Esophagus mucosa (tissue), 1 donor: ENCODE results near the gene TP53I11. TPM values are rescaled to one million over a fixed set of nuclear protein-coding genes. Genes with fewer than 3 reads are reported as not detected.

Experiments used
- ATAC-seq: fragments of 200-7000 bp; cut with Tn5 transposase; one replicate; pipeline ENCODE4 v1.9.1; 2020
- total RNA-seq: library from RNA; stranded (reverse); gene quantifications from one replicate; pipeline ENCODE4 v1.2.4, GENCODE V29; 2023
- donor health status: DM: yes; HTN: yes; CAD: no.

The TP53I11 gene
- total RNA-seq, 1 donor from 2014 or later = 18.1 TPM

DNA sequence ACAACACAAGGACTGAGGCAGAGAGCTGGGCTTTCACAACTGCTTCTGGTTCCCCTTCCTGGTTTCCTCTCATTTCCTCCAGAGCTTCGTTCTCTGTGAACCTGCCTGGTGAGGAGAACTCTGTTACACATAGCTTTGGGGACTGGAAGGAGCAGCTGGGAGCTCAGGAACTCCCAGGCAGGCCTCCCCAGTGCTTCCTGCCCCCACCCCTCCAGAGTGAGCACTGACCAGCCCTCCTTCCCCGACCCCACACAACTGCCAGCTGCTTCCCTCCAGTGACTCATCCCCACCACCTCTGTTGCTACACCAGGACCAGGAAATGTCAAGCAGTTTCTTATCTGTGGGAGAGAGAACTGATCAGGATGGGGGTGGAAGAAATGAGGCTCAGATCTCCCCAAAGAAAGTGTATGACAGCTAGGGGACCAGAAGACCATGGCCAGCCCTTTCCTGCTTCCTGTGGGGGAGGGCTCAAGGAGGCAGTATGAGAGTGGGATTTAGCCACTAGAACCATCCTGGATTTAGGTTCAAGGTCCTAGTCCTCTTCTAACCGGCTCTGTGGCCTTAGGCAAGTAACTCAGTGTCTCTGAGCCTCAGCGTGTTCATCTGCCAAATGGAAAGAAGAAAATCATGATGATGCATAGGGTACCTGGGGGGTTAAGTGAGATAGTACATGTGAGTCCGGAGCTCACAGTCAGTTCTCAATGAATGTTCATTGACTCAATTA lies 4.5 kb upstream of the TP53I11 start:
- peak; percentile 4 for ATAC-seq

DNA sequence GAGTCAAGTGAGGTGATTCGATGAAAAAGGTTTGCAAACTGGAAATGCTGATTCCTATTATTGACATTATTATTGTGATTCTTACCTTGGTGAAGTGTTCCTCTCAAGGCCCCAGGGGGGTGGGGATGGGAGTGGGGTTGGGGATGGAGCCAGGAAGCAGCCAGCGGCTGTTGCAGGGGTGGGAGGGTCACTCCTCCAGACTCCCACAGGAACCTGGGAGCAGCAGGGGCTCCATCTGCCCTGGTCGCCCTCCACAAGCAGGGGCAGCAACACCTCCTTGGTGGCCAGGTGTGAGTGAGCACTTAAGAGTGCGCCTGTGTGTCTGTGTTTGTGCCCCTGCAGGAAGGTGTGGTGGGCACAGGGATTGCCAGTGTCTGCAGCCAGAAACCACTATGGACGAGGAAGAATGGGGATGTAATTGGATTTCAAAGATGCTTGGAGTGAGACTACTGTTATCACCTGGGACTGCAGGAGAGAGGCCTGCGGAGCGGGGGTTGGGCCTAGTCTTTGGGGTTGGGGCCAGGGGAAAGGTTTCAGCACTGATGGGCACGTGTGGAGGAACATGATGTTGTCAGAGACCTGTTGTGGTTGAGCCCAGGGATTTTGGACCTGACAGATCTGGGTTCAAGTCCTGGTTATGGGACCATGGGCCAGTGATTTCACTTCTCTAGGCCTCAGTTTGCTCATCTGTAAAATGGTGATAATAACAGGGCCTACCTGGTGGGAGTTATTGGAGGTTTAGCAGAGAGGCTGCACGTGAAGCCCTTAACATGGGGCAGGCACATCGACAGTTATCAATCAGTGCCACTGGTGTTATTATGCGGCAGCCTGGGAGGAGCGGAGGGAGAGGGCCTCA lies 3.6 kb upstream of the TP53I11 start:
- no peak for ATAC-seq

DNA sequence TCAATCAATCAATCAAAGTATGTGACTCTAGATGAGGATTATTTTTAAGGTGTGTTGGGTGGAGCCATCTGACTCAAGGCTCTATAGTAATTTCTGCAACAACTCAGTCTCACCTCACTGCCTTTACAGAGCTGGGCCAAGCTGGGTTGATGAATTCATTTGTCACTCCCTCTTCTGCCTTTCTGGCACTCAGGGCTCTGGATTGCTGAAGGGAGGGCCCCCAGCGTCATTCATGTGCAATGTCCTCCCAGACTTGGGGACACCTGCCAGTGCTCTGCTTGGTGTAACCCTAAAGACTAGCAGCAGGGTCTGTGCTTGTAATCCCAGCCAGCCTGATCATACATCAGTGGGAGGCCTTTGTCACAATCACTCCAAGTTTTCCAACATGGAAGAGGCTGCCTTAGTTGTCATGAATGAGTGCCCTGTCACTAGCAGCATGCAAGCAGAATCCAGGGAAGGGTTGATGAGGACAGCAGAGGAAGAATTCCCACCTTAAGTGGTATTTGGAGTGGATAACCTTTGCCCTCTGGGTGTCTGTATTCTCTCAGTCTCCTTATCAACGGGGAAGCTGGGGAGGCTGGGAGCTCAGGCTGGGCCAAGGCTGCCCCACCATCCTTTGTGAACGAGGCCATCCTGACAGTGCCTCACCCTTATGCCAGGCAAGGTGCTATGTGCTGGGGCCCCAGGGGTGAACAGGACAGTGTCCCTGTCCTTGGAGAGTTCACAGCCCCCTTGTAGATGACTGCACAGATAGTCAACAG lies 2.0 kb upstream of the TP53I11 start:
- peak; percentile 68 for ATAC-seq

DNA sequence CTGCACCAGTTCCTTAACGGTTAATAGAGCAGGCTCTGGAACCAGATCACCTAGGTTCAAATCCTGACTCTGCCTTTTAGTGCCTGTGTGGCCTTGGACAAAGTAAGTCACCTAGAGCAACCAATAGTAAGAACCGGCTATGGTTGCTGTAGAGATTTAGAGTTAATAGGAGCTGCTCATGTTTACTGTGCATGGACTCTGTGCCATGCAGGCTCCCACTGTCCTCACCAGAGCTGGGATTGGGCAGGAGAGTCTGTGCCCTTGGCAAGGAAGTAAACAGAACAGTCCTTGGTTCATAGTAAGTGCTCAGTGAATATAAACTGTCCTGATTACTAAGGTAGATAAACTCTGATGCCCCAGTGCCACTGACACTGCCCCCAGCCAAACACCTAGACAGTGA lies 1.4 kb upstream of the TP53I11 start:
- no peak for ATAC-seq

DNA sequence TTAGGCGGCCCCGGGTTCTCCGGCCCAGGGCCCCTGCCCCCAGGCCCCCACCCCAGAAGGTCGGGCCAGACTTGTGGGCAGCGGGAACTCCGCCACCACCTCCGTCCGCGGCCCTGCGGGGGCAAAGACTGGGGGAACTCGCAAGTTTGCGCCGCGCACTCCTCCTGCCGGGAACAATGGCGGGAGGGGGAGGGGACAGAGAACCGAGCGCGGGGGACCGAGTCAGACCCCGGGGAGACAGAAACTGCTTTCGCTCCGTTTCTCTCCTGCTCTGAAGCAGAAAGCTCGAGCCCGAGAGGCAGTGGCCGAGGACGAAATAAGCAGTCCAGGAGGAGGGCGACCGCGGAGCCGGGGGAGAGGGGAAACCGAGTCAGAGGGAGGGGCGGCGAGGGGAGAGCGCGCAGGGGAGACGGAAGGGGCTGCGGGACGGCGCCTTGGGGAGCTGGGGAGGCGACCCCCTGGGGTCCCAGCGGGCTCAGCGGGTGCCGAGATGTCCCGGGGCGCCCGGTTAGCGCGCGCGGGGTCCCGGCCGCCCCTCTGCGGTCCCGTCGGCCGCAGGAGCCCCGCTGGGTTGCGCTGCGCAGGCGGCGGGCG lies 555 bp downstream of the TP53I11 start:
- ATAC-seq = no peak

DNA sequence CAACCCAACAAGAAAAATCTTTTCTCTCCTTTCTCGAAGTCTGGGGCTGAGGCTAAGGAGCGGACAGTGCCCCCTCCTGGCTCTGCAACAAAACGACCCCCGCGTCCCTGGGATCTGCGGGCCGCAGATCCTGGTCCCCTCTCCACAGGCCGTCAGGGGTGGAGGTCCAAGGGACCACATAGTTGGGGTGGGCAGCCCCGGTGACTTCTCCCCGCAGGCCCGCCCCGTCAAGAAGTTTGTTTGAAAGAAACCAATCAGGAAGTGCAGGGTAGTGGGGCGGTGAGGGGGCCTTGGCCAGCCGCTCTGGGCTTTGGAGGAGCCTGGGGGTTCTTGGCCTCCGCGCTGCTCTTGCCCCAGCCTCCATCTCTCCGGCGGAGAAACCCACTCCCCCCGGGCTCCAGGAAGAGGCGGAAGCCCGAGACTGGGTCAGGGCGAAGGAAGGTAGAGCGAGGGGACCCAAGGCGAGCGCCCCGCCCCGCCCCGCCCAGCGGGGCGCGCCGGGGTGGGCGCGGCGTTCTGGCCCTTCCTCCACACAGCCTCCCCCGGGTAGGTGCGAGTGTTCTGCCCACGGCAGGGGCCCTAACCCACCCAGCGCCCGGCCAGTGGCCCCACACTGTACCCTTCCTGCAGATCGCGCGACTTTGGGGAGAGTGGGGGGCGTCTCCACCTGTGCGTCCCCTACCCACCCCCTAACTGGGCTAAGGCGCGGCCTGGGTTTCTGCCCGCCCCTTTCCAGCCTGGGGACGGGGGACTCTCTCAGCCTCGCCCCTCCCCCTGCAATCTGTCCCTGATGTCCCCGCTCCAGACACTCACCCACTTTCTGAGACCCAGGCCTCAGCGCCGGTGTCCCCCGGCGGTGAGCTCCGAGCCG lies 1.3 kb downstream of the TP53I11 start:
- peak; percentile 24 for ATAC-seq

DNA sequence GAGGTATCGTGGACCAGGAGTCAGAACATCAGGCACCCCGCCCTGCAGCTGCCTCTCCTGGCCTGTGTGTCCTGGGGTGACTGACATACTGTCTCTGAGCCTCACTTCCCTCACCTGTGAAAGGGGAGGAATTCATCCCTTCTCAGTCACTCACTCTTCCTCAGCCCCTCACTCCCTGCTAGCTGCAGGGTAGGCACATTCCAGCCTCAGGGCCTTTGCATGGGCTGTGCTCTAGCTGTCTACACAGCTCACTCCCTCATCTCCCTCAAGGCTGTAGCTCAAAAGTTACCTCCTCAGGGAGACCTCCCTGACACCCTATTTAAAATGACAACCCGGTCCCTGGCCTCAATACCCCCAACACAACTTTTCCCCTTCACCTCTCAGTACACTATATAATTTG lies 2.5 kb downstream of the TP53I11 start:
- no peak for ATAC-seq

DNA sequence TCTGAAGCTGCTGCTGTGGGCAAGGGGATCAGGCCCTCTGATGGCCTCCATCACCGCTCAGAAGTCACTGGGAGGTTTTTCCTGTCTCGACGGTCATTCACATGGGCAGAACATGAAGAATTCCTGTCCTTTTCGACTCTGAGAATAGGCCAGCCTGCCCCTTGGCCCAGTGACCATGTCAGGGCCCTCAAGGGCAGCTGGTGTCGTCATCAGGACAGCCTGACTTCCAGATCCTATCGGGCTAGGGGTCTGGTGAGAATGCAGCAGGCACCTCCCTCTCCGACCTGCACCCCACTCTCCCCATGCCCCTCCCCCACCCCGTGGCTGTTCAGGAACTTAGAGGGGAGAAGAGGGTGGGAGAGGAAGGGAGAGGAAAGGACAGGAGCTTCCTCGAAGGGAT lies 3.6 kb downstream of the TP53I11 start:
- no peak for ATAC-seq

DNA sequence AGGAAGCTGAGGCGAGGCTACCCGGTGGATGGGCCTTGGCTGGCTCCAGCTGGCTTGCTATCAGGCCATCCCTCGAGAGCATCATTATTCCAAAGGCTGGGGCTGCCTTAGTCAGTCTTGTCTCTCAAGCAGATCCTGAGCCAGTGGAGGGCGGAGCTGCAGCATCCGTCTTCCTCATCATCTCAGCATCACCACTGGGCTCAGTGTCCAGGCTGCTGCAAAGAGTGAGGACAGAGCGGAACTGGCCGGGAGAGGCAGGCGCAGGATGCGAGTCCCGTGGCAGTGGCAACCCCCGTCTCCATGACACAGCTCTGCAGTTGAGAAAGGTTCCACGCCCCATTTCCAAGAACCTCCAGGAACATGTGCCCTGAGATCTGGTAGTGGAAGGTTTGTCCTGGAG lies 4.4 kb downstream of the TP53I11 start:
- ATAC-seq = no peak

DNA sequence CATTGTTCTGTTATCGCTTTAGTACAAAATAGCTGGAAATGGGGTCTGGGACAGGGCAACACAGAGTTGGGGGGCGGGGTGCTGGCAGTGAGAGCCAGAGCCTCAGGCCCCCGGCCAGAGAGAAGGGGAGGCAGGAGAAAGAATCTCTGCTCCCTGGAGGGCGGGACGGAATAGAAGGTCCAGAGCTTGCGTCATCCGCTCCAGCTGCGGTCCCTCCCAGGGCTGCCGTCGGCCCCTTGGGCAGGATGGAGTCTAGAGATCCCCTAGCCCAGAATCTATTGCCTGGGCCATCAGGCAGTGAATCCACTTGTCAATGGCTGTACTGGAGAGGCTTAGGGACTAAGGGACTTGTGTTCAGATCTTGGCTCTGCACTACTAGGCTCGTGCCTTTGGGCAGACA lies 5.0 kb downstream of the TP53I11 start:
- ATAC-seq = no peak

DNA sequence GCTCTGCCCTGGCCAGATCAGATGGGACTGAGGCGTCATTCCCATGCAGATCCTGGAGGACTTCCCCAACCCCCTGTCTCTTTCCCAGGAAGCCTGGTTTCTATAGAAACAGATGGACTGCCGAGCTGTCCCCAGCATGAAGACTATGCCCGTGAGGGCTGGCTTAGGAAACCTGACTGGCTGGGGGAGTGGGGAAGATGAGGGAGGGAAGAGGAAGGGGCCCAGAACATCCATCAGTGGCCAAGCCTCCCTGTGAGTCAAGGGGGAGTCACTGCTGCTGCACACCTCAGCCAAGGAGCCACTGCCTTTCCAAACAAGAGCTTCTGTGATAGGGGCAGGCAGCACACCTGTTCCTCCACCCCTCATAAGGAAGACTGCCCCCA lies 5.8 kb downstream of the TP53I11 start:
- ATAC-seq = no peak

DNA sequence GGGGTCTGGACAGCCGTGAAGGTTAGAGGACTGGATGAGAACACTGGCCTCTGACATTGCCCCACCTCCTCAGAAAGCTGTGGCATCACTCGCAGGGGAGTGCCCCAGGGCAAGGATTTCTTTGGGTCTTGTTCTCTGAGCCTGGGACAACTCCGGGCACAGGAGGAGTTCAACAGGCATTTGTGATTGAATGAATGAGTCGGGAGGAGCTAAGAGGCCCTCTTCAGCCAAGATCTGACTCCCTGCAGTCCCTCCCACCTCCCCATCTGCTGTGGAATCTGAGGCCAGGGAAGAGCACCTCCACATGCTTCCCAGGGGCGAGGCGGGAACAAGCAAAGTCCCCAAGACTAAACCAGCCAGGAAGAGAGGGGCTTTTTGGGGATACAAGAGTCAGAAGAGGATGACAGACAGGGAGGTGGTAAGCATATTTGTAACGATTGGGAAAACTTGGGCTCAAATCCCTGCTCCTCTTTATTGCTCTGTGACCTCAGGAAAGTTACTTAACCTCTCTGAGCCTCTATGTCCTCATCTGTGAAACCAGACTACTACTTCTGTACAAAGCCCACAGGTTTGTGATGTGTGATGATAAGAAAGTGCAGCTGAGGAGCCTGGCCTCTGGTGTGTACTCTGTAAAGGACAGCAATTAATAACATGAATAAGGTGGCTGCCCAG lies 6.4 kb downstream of the TP53I11 start:
- no peak for ATAC-seq

DNA sequence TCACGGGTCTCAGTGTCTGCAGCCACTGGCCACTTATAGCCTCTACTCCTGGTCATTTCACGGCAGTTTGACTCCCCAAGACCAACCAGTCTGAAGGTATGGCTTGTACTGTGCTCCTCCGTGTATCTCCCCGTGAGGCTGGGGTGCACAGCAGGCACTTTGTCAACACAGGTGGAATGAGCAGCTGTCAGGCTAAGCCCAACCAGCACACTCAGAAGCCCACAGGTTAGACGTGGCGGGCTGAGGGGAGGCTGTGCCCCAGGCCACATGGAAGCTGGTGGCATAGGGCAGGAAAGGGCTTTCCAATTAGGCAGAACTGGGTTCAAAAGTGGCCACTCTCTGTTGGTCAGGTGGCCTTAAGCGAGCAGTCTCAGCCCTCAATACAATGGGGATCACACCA lies 7.0 kb downstream of the TP53I11 start:
- no peak for ATAC-seq

DNA sequence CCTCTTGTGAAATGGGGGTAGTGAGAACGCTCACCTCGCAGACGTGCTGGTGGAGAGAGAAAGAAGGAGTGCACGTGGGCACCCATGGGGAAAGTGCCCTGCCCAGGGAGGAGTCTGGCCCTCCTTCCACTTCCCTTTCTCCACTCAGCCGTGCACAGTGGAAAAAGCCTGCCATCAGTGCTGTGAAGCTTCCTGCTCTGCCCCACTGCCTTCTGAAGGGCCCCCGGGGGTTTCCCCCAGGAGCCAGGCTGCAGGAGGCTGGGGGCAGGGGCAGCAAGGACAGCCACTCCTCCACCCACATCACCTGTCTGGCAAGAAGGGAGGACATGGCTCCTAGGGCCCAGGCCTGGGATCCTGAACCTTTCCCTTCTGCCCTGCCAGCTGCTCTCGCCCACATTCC lies 7.6 kb downstream of the TP53I11 start:
- ATAC-seq = peak; percentile 60

DNA sequence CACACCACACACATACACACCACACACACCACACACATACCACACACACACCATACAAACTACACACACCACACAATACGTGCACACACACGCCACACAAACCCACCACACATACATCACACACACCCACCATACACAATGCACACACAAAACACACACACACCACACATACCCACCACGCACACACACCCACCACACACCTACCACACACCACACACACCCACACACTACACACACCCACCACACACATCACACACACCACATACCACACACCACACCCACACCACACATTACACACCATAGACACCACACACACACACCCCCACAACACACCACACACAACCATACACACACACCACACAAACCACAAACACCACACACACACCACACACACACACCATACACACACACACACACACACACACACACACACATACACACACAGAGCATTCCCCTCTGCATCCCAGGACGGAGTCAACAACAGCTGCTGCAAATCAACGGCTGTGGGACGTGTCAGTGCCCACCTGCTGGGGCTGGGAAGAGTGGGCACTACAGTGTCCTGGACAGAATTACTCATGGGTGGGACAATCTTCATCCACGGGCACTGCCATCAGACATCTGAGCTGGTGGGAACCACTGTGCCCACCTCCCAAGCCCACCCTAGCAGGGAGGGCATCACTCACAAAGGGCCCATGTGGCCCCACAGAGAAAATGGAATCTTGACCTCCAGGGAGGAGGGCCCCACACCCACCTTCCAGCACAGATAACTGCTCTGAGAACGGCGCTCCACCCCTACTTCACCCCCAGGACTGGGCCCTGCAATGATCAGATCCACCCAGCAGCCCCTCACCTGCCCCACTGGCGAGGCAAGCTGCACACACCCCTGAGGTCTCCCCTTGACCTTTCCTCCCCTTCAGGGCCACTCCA lies 8.4 kb downstream of the TP53I11 start:
- ATAC-seq = no peak

DNA sequence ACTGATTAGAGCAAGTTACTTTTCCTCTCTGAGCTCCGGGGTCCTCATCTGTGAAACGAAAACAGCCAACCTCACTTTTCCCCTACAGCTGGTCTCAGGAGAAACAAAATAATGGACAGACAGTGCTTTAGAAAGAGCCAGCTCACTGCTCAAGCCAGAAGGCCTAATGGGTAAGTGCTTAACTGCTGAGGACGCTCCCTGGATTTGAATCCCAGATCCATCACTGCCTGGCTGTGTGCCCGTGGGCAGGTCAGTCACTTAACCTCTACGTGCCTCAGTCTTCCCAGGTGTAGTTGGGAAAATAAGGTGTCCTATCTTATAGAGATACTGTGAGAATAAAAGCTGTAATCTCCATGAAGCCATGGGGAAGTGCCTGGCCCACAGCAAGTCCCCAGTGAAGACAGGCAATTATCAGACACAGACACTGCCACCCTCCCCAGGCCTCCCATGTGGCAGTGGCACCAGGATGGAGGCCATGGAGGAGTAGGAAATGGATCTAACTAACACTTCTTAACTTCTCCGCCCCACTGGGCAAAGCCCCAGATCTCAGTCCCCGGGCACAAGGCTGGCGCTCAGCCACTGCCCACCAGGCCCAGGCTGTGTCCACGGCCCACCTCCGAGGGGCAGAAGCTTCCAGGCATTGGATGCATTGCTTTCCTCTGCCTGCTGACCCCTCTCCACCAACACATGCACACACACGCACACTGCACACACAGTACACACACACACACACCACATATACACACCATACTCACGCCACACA lies 9.2 kb downstream of the TP53I11 start:
- no peak for ATAC-seq

DNA sequence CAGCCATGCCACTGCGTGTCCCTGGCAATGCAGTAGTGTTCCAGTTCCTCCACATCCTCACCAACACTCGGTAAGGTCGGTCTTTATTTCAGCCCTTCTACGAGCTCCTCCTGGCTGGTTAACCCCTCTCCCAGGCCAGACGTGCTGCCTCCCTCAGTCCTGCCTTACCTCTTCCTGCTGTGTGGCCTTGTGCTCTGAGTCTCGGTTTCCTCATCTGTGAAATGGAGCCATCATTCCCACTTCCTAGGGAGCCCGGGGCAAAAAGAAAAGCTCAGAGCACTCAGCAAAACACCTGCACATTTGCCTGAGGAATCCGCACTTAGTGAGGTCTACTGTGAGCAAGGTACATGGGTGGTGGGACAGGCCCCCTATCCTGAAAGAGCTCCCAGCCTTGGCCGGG lies 9.8 kb downstream of the TP53I11 start:
- ATAC-seq = no peak

DNA sequence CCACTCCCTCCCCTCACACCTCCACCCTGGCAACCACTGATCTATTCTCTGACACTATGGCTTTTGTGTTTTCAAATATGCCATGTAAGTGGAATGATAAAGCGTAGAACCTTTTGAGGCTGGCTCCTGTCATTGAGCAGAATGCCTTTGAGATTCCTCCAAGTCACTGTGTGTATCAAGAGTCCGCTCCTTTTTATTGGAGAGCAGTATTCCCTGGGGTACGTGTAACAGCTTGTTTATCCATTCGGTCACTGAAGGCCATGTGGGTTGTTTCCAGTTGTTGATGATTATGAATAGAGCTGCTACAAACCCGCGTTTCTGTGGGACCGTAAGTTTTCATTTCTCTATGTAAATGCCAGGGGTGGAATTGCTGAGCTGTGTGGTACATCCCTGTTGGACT lies 10.3 kb downstream of the TP53I11 start:
- no peak for ATAC-seq

DNA sequence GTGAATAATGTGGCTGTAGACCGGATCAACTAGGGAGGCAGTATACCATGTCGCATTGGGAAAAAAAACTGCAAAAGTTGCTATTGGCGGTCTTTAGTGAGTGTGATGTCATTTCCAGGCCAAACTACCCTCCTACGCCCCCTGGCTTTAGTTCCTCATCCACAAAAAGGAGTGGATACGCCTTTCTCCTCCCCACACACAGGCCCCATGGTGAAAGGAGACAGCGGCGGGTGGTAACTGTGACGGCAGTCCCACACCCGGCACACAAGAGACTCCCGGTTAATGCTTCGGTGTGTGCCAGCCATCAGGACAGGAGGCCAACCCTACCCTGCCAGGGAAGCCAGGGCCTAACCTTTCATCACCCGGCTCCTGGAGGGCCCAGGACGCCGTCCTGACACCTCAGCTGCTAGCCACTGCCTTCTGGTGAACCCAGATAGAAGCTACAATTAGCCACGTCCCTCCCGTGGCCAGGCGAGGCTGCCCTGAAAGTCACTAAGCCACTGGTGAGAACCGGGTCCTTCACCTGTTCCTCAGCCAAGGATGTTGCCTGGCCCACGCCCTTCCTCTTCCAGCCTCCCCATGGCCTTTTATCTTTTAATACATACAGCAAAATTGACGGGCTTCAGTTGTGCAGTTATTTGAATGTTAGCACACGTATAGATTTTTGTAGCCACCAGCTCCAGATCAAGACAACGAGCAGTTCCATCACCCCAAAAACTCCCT lies 10.8 kb downstream of the TP53I11 start:
- ATAC-seq = no peak
